ENCODE results near the gene RPL5. TPM values are rescaled to one million over a fixed set of nuclear protein-coding genes. Genes with fewer than 3 reads are reported as not detected.
A peak's percentile ranks its signal among the peaks of the same experiment; 100 is the strongest.

RPL5 gene
- polyA plus RNA-seq, 1 donor (not counting 4 experiments of a cell fraction or from before 2014, with no cell fraction given), result 2,236 TPM

DNA sequence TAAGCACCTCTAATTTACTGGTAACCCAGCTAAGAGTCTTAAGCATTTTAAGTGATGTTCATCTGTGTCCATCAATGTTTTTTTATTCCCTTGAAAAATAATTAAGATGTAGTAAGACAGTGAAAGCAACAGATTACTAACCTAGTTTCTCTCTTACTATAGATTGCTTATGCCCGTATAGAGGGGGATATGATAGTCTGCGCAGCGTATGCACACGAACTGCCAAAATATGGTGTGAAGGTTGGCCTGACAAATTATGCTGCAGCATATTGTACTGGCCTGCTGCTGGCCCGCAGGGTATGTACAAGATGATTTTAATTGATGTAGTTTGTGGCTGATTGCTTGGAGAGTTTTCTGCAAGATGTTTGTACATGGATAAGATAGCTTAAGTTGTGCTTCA lies 2.8 kb downstream of the RPL5 start:
- H3K9ac ChIP-seq (ENCODE audit: control insufficient read depth, extremely low read depth, insufficient read depth, low read length), result peak overlapping the region; percentile 100

DNA sequence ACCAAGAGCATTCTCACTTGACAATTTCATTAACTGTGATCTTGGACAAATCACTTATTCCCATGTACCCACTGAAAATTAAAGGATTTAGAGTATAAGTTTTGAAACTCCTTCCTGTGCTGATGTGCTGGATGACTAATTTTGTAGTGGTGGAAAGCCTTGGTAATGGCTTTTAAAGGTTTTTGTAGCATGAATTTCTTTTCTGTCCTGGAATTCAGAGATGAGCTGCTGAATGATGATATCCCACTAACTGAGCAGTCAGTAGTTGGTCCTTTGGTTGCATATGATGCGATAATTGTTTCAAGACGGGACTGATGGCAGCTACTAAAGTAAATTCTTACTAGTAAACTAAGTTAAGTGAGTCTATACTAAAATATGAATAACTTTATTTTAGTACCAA lies 5.2 kb downstream of the RPL5 start:
- H3K4me1 ChIP-seq (ENCODE audit: control insufficient read depth, extremely low read depth, insufficient read depth, low read length), result peaks cover 22% of the 10 kb centered on the region
- peaks cover 36 to 43% of the 10 kb centered on the region in 2 experiments for H3K36me3 ChIP-seq (ENCODE audit: control insufficient read depth in 2 of 2, extremely low read depth in 1 of 2, insufficient read depth in 2 of 2, low read length in 2 of 2)
- no peaks in the 10 kb centered on the region for H3K27me3 ChIP-seq (ENCODE audit: control insufficient read depth, extremely low read depth, insufficient read depth, low read length)
- no peaks in the 10 kb centered on the region for H3K9me1 ChIP-seq (ENCODE audit: control insufficient read depth, extremely low read depth, insufficient read depth, low read length)
- H3K9ac ChIP-seq (ENCODE audit: control insufficient read depth, extremely low read depth, insufficient read depth, low read length), result no peak overlapping the region
- H3K79me2 ChIP-seq (ENCODE audit: control insufficient read depth, insufficient read depth, low read length), result peaks cover 87% of the 10 kb centered on the region
- DNase-seq (ENCODE audit: low read depth, low spot score) (no peak), FAIRE-seq (no peak)
- no peak overlapping the region for H2AFZ ChIP-seq (ENCODE audit: control insufficient read depth, low read length)
- H3K4me3 ChIP-seq (ENCODE audit: control insufficient read depth in 2 of 3, extremely low read depth in 1 of 3, insufficient read depth in 2 of 3, low read depth in 1 of 3, low read length in 3 of 3), result no peak overlapping the region
- no peaks in the 10 kb centered on the region for H3K9me3 ChIP-seq (ENCODE audit: control insufficient read depth, low read depth, low read length)
- TF ChIP-seq, protein P1, sequence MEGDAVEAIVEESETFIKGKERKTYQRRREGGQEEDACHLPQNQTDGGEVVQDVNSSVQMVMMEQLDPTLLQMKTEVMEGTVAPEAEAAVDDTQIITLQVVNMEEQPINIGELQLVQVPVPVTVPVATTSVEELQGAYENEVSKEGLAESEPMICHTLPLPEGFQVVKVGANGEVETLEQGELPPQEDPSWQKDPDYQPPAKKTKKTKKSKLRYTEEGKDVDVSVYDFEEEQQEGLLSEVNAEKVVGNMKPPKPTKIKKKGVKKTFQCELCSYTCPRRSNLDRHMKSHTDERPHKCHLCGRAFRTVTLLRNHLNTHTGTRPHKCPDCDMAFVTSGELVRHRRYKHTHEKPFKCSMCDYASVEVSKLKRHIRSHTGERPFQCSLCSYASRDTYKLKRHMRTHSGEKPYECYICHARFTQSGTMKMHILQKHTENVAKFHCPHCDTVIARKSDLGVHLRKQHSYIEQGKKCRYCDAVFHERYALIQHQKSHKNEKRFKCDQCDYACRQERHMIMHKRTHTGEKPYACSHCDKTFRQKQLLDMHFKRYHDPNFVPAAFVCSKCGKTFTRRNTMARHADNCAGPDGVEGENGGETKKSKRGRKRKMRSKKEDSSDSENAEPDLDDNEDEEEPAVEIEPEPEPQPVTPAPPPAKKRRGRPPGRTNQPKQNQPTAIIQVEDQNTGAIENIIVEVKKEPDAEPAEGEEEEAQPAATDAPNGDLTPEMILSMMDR (optimal IDR thresholded peaks at IDR 0.05 in 1 of 3, IDR thresholded peaks at IDR 0.05 in 1 of 3, conservative IDR thresholded peaks at IDR 0.05 in 1 of 3; ENCODE audit: extremely low read depth in 1 of 3, insufficient read depth in 2 of 3, low read length in 3 of 3), result no peak
- TF ChIP-seq EZH2 (IDR thresholded peaks at IDR 0.05; ENCODE audit: low read length), result no peak
- dilution Hi-C loops (cut with MboI; ENCODE audit: extremely low pct_ligation_motif_present, low sequenced_read_pairs), result no loop called here
- peaks cover 51% of the 10 kb centered on the region for H4K20me1 ChIP-seq (ENCODE audit: control insufficient read depth, extremely low read depth, insufficient read depth, low read length)
- peak overlapping the region; percentile 38 for H3K4me2 ChIP-seq (ENCODE audit: control insufficient read depth, extremely low read depth, insufficient read depth, low read depth, low read length)
- H3K27ac ChIP-seq (ENCODE audit: control insufficient read depth, insufficient read depth, low read length), result no peak overlapping the region

More for the DNA sequence above, 2.8 kb downstream of the RPL5 start:
- Histone ChIP-seq H4K20me1 (ENCODE audit: control insufficient read depth, extremely low read depth, insufficient read depth, low read length) (peaks cover 39% of the 10 kb centered on the region), H3K4me1 (ENCODE audit: control insufficient read depth, extremely low read depth, insufficient read depth, low read length) (peaks cover 24% of the 10 kb centered on the region), H3K4me3 (ENCODE audit: control insufficient read depth in 2 of 3, extremely low read depth in 1 of 3, insufficient read depth in 2 of 3, low read depth in 1 of 3, low read length in 3 of 3) (peak overlapping the region in 2 of 3 experiments; percentile 98 to 99), H3K4me2 (ENCODE audit: control insufficient read depth, extremely low read depth, insufficient read depth, low read depth, low read length) (peak overlapping the region; percentile 90), H3K27ac (ENCODE audit: control insufficient read depth, insufficient read depth, low read length) (no peak overlapping the region), H3K27me3 (ENCODE audit: control insufficient read depth, extremely low read depth, insufficient read depth, low read length) (no peaks in the 10 kb centered on the region), H2AFZ (ENCODE audit: control insufficient read depth, low read length) (no peak overlapping the region), H3K79me2 (ENCODE audit: control insufficient read depth, insufficient read depth, low read length) (peaks cover 78% of the 10 kb centered on the region), H3K36me3 (ENCODE audit: control insufficient read depth in 2 of 2, extremely low read depth in 1 of 2, insufficient read depth in 2 of 2, low read length in 2 of 2) (peaks cover 19 to 26% of the 10 kb centered on the region in 2 experiments), H3K9me1 (ENCODE audit: control insufficient read depth, extremely low read depth, insufficient read depth, low read length) (no peaks in the 10 kb centered on the region), H3K9me3 (ENCODE audit: control insufficient read depth, low read depth, low read length) (no peaks in the 10 kb centered on the region)
- DNase-seq (ENCODE audit: low read depth, low spot score) (no peak), FAIRE-seq (no peak)
- dilution Hi-C loops (cut with MboI; ENCODE audit: extremely low pct_ligation_motif_present, low sequenced_read_pairs), result no loop called here
- TF ChIP-seq, protein P1 (optimal IDR thresholded peaks at IDR 0.05 in 1 of 3, IDR thresholded peaks at IDR 0.05 in 1 of 3, conservative IDR thresholded peaks at IDR 0.05 in 1 of 3; ENCODE audit: extremely low read depth in 1 of 3, insufficient read depth in 2 of 3, low read length in 3 of 3), result no peak

All from keratinocyte (primary cell).